Measurements from ENCODE around the gene LCE3A. TPM values are rescaled to one million over a fixed set of nuclear protein-coding genes. Genes with fewer than 3 reads are reported as not detected.
"Not testable (repeated sequence)": the region's sequence is repeated elsewhere in the genome, so short reads cannot be mapped to it uniquely, and the experiment has no call there.

LCE3A gene
- total RNA-seq, 1 donor from 2014 or later = not detected

- no peak overlapping the region for H3K4me3 ChIP-seq
- H3K9me3 ChIP-seq = no peaks in the 10 kb centered on the region
- no peak for TF ChIP-seq CTCF (IDR thresholded peaks at IDR 0.05)
- no peaks in the 10 kb centered on the region for H3K4me1 ChIP-seq
- no peak for DNase-seq (ENCODE audit: low spot score in 2 of 2)
- H3K27me3 ChIP-seq = no peaks in the 10 kb centered on the region
- intact Hi-C loops (cut with DNase I) = no loop called here
- H3K27ac ChIP-seq = no peak overlapping the region
- no peaks in the 10 kb centered on the region for H3K36me3 ChIP-seq
Observed at GRCh38 chr1:152596986-152597385, 25.9 kb downstream of the LCE3A start.

DNA sequence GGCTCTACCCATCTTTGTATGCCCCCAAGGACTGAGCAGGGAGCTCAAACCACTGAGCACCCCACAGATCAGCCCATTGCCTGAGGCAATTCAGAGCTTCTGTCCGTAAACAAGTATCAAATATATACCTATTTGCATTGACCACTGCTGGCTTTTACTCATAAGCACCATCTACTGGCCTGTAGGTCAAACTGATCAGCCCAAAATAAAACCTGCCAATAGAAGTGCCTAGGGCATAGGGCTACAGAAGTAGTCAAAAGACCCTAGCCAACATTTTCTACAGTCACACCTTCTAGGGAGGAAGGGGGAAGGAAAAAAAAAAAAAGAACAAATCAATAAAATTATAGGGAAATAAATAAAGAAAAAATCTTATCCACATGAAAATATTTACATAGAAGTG lies 37.3 kb downstream of the LCE3A start:
- no peaks in the 10 kb centered on the region for H3K9me3 ChIP-seq
- intact Hi-C loops (cut with DNase I) = no loop called here
- no peak for TF ChIP-seq CTCF (IDR thresholded peaks at IDR 0.05)
- no peak for DNase-seq (ENCODE audit: low spot score in 2 of 2)
- no peak overlapping the region for H3K27ac ChIP-seq
- no peak overlapping the region for H3K4me3 ChIP-seq
- H3K36me3 ChIP-seq = no peaks in the 10 kb centered on the region
- H3K27me3 ChIP-seq = no peaks in the 10 kb centered on the region
- H3K4me1 ChIP-seq = no peaks in the 10 kb centered on the region

DNA sequence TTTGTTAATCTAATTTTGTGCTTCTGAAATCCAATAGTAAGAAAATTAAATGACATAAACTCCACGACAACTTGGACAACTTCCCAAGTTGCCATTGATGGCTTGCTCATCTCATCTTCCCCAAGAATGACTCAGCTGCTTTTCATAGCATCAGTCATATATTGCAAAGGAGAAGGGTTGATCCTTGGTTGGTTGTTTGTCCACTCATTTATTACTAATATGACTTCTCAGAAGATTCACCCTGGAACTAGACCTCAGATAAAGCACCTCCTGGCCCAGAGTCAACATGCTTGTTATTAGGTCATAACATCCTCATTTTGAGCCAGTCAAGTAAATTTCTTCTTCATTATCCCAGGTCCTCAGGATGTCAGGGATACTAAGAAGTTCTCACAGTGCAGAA lies 40.3 kb downstream of the LCE3A start:
- H3K9me3 ChIP-seq = no peaks in the 10 kb centered on the region
- H3K27ac ChIP-seq = no peak overlapping the region
- no peak for TF ChIP-seq CTCF (IDR thresholded peaks at IDR 0.05)
- no peaks in the 10 kb centered on the region for H3K36me3 ChIP-seq
- H3K4me3 ChIP-seq = no peak overlapping the region
- no peaks in the 10 kb centered on the region for H3K27me3 ChIP-seq
- DNase-seq (ENCODE audit: low spot score in 2 of 2) = no peak
- intact Hi-C loops (cut with DNase I) = no loop called here
- no peaks in the 10 kb centered on the region for H3K4me1 ChIP-seq

- Histone ChIP-seq H3K9me3 (no peaks in the 10 kb centered on the region), H3K27ac (no peak within 1 kb of the TSS), H3K27me3 (no peaks in the 10 kb centered on the region), H3K36me3 (no peaks in the 10 kb centered on the region), H3K4me1 (no peaks in the 10 kb centered on the region), H3K4me3 (no peak within 1 kb of the TSS)
- TF ChIP-seq CTCF (IDR thresholded peaks at IDR 0.05) = no peak
- intact Hi-C loops (cut with DNase I) = no loop called here
- no peak for DNase-seq (ENCODE audit: low spot score in 2 of 2)
Observed at GRCh38 chr1:152580433-152580832, 42.5 kb downstream of the LCE3A start, which contains the start of gene LCE3D. TSS of gene LCE3D (minus strand) at chr1:152580516. CDS start at chr1:152579936, 580 bp downstream.

GRCh38 chr1:152579526-152579925 lies 43.4 kb downstream of the LCE3A start:
- H3K9me3 ChIP-seq; DNase-seq (ENCODE audit: low spot score in 2 of 2); H3K4me3 ChIP-seq; intact Hi-C loops (cut with DNase I); H3K36me3 ChIP-seq; H3K27me3 ChIP-seq; H3K4me1 ChIP-seq; H3K27ac ChIP-seq: not testable (repeated sequence)

- H3K27ac ChIP-seq = no peak overlapping the region
- no peaks in the 10 kb centered on the region for H3K9me3 ChIP-seq
- no peaks in the 10 kb centered on the region for H3K27me3 ChIP-seq
- no peak overlapping the region for H3K4me3 ChIP-seq
- no peaks in the 10 kb centered on the region for H3K36me3 ChIP-seq
- no peaks in the 10 kb centered on the region for H3K4me1 ChIP-seq
- no peak for TF ChIP-seq CTCF (IDR thresholded peaks at IDR 0.05)
- intact Hi-C loops (cut with DNase I) = no loop called here
- no peak for DNase-seq (ENCODE audit: low spot score in 2 of 2)
Observed at GRCh38 chr1:152577168-152577567, 45.7 kb downstream of the LCE3A start.

Other genes with a start within 250 kb of the LCE3A start
- gene CRNN, start 208.8 kb downstream of the LCE3A start, total RNA-seq = 0.21 TPM
- gene LCE5A, start 112.3 kb downstream of the LCE3A start, total RNA-seq = not detected
- not detected for gene CRCT1, start 108.6 kb downstream of the LCE3A start, total RNA-seq
- gene LCE3E, start 56.3 kb downstream of the LCE3A start, total RNA-seq = not detected
- gene LCE3D, start 42.6 kb downstream of the LCE3A start, total RNA-seq = not detected
- gene LCE3C, start 22.9 kb downstream of the LCE3A start, total RNA-seq = not detected
- not detected for gene LCE3B, start 9.3 kb downstream of the LCE3A start, total RNA-seq
- gene LCE2D, start 40.3 kb upstream of the LCE3A start, total RNA-seq = not detected
- gene LCE2C, start 52.2 kb upstream of the LCE3A start, total RNA-seq = not detected
- gene LCE2B, start 63.0 kb upstream of the LCE3A start, total RNA-seq = not detected
- gene LCE2A, start 75.2 kb upstream of the LCE3A start, total RNA-seq = not detected
- gene LCE4A, start 85.1 kb upstream of the LCE3A start, total RNA-seq = not detected
- gene KPRP, start 134.9 kb upstream of the LCE3A start, total RNA-seq = not detected
- gene LCE1F, start 152.0 kb upstream of the LCE3A start, total RNA-seq = not detected
- not detected for gene LCE1E, start 163.2 kb upstream of the LCE3A start, total RNA-seq
- gene LCE1D, start 173.6 kb upstream of the LCE3A start, total RNA-seq = not detected
- not detected for gene LCE1C, start 183.5 kb upstream of the LCE3A start, total RNA-seq
- gene LCE1B, start 188.9 kb upstream of the LCE3A start, total RNA-seq = not detected
- not detected for gene LCE1A, start 204.4 kb upstream of the LCE3A start, total RNA-seq
- not detected for gene LCE6A, start 219.8 kb upstream of the LCE3A start, total RNA-seq
- not detected for gene LCE7A, start 236.9 kb upstream of the LCE3A start, total RNA-seq